GM18511 (cell line): ENCODE results near the gene KRT13.

ENCODE experiments used
- ATAC-seq: cut with Tn5 transposase; IDR thresholded peaks from one replicate; pipeline ENCODE4 v1.9.1; 2021; ENCODE audit warnings: mild to moderate bottlenecking, moderate library complexity; ENCODE audit not compliant: unreplicated experiment

Gene KRT13

GRCh38 chr17:41498276-41498675 is 7.1 kb downstream of the KRT13 start:
- no peak for ATAC-seq

- peak; percentile 75 for ATAC-seq
These were observed 8.5 kb downstream of the KRT13 start for GRCh38 chr17:41496803-41497484.

- no peak for ATAC-seq
These were observed 10.9 kb downstream of the KRT13 start for GRCh38 chr17:41494524-41494923.

GRCh38 chr17:41492771-41493170 is 12.6 kb downstream of the KRT13 start:
- ATAC-seq = no peak

GRCh38 chr17:41492351-41492750 is 13.1 kb downstream of the KRT13 start:
- ATAC-seq = no peak

- no peak for ATAC-seq
These were observed 13.9 kb downstream of the KRT13 start for GRCh38 chr17:41491476-41491875.

- no peak for ATAC-seq
These were observed 15.1 kb downstream of the KRT13 start for GRCh38 chr17:41490000-41490990.

- no peak for ATAC-seq
These were observed 15.9 kb downstream of the KRT13 start, which contains the start of gene KRT36 for GRCh38 chr17:41489531-41489930. Gene KRT36 (minus strand): TSS chr17:41489910. CDS start chr17:41489864, 46 bp downstream.

GRCh38 chr17:41486809-41487530 is 18.4 kb downstream of the KRT13 start:
- no peak for ATAC-seq

- ATAC-seq = no peak
These were observed 19.1 kb downstream of the KRT13 start for GRCh38 chr17:41486316-41486715.

GRCh38 chr17:41484920-41485904 is 20.2 kb downstream of the KRT13 start:
- ATAC-seq = no peak

- no peak for ATAC-seq
These were observed 21.2 kb downstream of the KRT13 start for GRCh38 chr17:41483991-41484826.

- no peak for ATAC-seq
These were observed 21.9 kb downstream of the KRT13 start for GRCh38 chr17:41483531-41483930.

GRCh38 chr17:41481036-41481435 is 24.4 kb downstream of the KRT13 start, which contains the start of gene KRT35:
Gene KRT35 (minus strand): TSS chr17:41481151. CDS start chr17:41481097, 54 bp downstream.
- ATAC-seq = no peak

- no peak for ATAC-seq
These were observed 24.8 kb downstream of the KRT13 start for GRCh38 chr17:41480581-41480980.

- no peak for ATAC-seq
These were observed 25.3 kb downstream of the KRT13 start for GRCh38 chr17:41480136-41480535.

- no peak for ATAC-seq
These were observed 27.2 kb downstream of the KRT13 start for GRCh38 chr17:41478237-41478636.

GRCh38 chr17:41476866-41477815 is 28.3 kb downstream of the KRT13 start:
- no peak for ATAC-seq
